GM19438 (cell line): Measurements from ENCODE around the gene A4GALT.
"Not testable (repeated sequence)": the region's sequence is repeated elsewhere in the genome, so short reads cannot be mapped to it uniquely, and the experiment has no call there.

Experiments
- ATAC-seq: cut with Tn5 transposase; IDR thresholded peaks from one replicate; pipeline ENCODE4 v1.9.1; 2021; ENCODE audit warnings: low read depth; ENCODE audit not compliant: unreplicated experiment

Gene A4GALT

GRCh38 chr22:42743501-42743991 is 22.9 kb upstream of the A4GALT start:
- no peak for ATAC-seq

GRCh38 chr22:42742940-42743339 is 22.3 kb upstream of the A4GALT start:
- no peak for ATAC-seq

- ATAC-seq = not testable (repeated sequence)
Measured at GRCh38 chr22:42740320-42740719, 19.6 kb upstream of the A4GALT start.

DNA sequence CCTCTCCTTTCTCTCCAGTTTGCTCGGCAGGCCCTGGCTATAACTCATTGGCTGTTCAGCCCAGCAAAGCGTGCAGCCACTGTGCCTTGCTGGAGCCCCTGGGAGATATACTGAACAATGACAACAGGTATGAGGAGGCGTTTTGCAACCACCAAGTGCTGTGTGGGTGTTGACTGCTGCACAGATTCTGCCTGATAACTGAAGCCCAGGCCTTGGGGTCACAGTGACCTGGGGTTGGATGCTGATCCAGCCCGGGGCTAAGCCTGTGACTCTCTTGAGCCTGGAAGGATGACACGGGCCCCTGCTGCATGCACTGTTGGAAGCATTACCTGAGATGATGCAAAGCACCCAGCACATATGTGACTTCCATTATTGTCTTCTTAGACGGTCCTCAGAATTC is 13.7 kb upstream of the A4GALT start:
- ATAC-seq = no peak

DNA sequence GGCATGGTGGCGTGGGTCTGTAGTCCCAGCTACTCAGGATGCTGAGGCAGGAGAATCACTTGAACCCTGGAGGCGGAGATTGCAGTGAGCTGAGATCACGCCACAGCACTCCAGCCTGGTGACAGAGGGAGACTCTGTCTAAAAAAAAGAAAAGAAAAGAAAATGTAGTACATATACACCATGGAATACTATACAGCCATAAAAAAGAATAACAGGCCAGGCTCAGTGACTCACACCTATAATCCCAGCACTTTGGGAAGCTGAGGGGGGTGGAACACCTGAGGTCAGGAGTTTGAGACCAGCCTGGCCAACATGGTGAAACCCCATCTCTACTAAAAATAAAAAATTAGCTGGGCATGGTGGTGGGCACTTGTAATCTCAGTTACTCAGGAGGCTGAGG is 12.7 kb upstream of the A4GALT start:
- ATAC-seq = not testable (repeated sequence)

DNA sequence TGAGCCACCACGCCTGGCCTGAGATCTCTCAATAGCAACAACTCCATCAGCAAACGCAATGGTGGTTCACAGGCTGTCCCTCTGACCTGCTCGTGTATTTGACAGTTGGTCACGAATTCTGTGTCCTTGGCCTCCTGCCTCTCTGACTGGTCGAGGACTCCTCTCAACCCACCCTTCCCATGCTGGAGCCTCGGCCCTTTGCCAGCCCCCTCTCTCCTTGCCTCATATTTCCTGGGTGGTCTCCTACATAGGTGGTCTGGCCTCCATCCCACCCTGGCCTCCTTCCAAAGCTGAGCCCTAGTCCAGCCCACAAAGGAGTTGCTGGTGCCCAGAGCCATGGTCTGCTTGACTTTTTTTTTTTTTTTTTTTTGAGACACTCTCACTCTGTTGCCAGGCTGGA is 11.4 kb upstream of the A4GALT start:
- no peak for ATAC-seq

- no peak for ATAC-seq
Measured at GRCh38 chr22:42726811-42727210, 6.1 kb upstream of the A4GALT start.

DNA sequence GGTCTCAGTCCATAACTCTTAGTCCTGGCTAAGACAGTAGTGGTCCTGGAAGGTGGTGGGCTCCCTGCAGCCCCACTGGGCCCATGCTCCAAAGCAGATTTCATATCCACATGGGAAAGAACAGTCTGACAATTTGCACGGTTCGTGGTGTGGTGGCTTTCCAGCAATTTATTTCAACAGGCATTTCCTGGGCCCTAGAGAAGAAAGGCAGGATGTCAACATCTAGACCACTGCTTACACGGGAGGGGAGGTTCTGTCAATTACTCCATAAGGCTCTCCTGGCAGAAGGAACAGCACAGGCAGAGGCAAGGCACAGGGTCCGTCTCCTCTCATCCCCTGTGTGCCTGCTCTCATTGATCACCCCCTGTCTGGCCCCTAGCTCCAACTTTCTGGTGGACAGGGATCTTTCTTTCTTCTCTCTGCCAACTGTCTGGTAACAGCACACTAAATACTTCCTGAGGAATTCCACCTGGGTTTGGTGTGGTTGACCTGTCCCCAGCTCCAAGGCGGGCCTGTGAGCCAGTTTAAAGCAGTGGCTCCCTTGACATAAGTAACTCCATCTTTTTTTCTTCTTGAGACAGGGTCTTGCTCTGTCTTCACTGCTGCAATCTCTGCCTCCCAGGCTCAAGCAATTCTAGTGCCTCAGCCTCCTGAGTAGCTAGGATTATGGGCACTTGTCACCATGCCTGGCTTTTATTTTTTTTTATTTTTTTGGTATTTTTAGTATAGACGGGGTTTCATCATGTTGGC is 5.1 kb upstream of the A4GALT start:
- no peak for ATAC-seq

DNA sequence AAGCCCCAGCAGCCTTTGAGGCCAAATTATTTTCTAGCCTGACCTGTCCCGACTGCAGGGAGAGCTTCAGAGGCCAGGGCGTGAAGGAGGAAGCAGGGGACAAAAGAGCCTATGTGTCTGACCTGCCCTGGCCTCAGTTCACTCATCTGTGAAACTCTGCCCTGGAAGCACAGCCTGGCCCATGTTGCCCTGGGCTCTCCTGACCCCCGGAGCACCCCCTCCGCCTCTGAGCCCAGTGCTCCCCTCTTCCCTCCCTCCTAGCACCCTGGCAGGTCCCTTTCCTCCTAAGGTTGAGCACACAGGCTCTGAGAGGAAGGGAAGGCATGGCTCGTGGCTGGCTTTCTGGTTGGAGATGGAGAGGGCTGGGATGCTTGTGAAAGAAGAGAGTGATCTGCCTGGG is 3.4 kb upstream of the A4GALT start:
- no peak for ATAC-seq

GRCh38 chr22:42721045-42721434 is 370 bp upstream of the A4GALT start:
- ATAC-seq = no peak

GRCh38 chr22:42719656-42720262 is 911 bp downstream of the A4GALT start:
- no peak for ATAC-seq

DNA sequence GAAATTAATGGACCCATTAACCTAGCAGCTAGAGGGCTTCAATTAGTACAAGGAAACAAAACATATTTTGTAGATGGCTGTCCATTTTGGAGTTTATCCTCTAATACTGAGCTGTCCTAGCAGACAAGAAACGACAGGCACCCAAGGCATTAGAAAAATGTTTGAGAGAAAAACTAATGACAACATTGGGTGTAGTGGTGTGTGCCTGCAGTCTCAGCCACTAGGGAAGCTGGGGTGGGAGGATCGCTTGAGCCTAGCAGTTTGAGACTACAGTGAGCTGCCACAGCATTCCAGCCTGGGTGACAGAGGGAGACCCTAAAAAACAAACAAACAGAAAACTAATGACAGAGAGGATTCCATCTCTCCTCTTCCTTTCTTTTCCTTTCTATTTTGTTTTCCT is 1.5 kb downstream of the A4GALT start:
- no peak for ATAC-seq

DNA sequence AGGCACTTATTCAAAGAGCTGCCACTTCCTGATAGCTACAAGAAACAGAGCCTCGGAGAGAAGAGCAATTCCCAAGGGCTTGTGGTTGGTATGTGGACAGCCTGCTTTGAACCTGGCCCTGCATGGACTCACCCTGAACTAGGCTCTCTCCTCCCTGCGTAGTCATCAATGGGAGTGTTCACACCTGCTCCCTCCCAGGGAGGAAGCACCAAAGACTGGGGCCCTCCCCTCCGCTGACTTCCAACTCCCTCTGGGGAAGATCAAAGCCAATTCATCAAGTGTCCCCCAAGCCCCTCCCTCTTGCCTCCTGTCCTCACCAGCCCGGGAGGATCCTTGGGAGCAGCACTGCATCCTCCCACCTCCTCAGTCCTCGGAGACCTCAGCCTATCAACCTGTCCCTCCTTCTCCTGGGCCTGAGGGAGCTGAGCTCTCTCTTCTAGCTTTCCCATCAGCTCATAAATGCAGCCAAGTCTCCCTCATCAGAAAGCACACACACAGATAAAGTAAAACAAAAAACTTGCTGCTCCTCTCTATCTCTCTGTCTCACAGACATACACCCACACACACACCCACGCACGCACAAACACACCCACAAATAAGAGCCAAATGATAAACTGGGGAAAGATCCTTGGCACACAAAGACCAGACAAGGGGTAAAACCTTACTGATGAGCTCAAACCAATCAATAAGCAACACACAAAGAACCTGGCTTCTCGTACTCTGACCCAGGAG is 3.3 kb downstream of the A4GALT start:
- peak; percentile 22 for ATAC-seq

DNA sequence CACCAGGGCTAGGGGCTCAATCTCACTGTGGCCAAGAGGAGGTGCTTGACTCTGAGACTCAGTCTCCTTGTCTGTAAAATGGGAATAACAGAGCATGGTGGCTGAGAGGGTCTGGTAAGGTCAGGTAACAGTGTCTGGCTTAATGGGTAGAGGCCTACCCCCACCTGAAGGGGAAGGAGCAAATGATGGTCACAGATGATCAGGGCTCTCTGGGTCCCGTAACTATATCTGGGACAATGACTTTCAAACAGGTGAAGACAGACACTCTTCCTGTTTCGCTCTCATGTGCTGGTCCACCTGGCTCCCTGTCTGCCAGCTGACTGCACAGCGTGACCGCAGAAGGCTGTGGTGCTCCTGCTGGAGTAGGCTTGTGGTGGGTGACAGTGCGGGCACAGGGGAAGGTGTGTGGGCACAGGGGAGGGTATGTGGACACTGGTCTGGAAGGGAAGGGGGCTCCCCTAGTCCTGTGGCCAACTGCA is 4.0 kb downstream of the A4GALT start:
- ATAC-seq = peak; percentile 41

- ATAC-seq = peak; percentile 33
Measured at GRCh38 chr22:42716221-42716620, 4.4 kb downstream of the A4GALT start.

DNA sequence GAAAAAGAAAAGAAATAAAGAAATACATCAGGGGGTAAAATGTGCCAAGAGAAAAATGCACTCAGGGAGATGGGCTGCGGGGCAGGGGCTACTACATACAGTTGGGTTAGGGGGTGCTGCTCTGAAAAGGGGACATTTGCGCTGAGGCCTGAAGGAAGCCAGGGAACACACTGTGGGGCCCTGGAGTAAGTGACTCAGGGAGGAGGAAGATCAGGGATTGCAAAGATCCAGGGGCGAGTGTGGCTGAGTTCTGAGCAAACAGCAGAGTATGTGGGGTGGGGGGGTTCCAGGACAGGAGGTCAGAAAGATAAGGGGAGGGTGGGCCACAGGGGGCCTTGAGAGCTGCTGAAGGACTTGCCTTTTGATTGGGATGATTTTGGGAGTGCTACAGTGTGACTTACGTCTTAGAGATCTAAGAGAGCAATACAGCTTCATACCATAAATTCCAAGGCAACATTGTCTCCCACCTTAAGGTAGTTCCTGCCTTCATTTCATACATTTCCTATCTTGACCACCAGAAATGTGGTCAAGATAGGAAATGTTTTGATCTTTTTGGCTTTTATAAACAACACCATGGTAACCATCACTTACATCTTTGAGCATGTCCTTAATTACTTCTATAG is 5.8 kb downstream of the A4GALT start:
- ATAC-seq = no peak

DNA sequence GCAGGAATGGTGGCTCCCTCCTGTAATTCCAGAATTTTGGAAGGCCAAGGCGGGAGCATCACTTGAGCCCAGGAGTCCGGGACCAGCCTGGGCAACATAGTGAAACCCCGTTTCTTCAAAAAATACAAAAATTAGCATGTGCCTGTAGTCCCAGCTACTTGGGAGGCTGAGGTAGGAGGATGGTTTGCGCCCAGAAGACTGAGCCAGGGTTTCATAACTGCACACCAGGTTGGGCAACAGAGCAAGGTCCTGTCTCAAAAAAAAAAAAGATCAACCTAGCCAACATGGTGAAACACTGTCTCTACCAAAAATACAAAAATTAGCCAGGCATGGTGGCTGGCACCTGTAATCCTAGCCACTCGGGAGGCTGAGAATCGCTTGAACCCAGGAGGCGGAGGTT is 6.4 kb downstream of the A4GALT start:
- ATAC-seq = no peak

- no peak for ATAC-seq
Measured at GRCh38 chr22:42711895-42712837, 8.5 kb downstream of the A4GALT start.

DNA sequence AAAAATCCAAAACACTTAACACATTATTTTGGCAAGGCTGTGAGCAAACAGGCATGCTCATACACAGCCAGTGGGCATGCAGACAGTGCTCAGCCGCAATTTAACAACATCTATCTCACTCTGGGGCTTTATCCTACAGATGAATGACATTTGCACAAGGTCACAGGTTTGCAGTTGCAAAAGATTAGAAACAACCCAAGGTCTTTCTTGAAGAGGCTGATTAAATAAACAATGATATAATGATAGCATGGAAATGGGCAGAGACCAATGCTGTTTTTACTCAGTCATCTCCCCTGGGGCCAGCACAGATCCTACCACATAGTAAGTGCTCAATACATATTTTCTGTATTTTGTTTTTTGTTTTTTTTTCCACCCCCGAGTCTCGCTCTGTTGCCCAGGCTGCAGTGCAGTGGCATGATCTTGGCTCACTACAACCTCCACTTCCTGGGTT is 9.4 kb downstream of the A4GALT start:
- no peak for ATAC-seq

DNA sequence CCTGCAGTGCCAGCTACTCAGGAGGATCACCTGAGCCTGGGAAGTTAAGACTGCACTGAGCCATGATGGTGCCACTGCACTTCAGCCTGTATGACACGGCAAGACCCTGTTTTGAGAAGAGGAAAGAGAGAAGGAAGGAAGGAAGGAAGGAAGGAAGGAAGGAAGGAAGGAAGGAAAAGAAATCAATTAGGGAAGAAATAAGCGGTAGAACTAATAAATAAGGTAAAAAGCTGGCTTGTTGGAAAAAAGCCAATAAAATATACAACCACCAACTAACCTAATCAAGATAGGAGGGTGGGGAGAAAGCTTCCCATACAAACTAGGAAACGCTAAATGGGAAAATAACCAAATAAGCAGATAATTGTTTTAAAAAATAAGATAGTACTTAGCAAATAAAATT is 12.3 kb downstream of the A4GALT start:
- no peak for ATAC-seq
